ENCODE results near the gene TPCN1. TPM values are rescaled to one million over a fixed set of nuclear protein-coding genes. Genes with fewer than 3 reads are reported as not detected.
A peak's percentile ranks its signal among the peaks of the same experiment; 100 is the strongest.

Gene TPCN1
- total RNA-seq, 1 donor from 2014 or later, result 43.1 TPM

- no peak for DNase-seq (ENCODE audit: low read depth)
Measured at GRCh38 chr12:113333418-113333750, 112.1 kb downstream of the TPCN1 start.

GRCh38 chr12:113333877-113334785, 112.9 kb downstream of the TPCN1 start:
- DNase-seq (ENCODE audit: low read depth), result no peak

GRCh38 chr12:113334786-113335539, 113.7 kb downstream of the TPCN1 start, which contains the start of gene SLC8B1:
Gene SLC8B1 (minus strand): TSS chr12:113335109. CDS start chr12:113332878, 2,231 bp downstream.
- peak; percentile 80 for DNase-seq (ENCODE audit: low read depth)

- no peak for DNase-seq (ENCODE audit: low read depth)
Measured at GRCh38 chr12:113339540-113339939, 118.3 kb downstream of the TPCN1 start.

GRCh38 chr12:113340061-113340460, 118.8 kb downstream of the TPCN1 start:
- no peak for DNase-seq (ENCODE audit: low read depth)

- DNase-seq (ENCODE audit: low read depth), result no peak
Measured at GRCh38 chr12:113341535-113341934, 120.3 kb downstream of the TPCN1 start.

- no peak for DNase-seq (ENCODE audit: low read depth)
Measured at GRCh38 chr12:113345318-113345717, 124.1 kb downstream of the TPCN1 start.

GRCh38 chr12:113346353-113346752, 125.1 kb downstream of the TPCN1 start:
- no peak for DNase-seq (ENCODE audit: low read depth)

GRCh38 chr12:113347107-113347506, 125.8 kb downstream of the TPCN1 start:
- no peak for DNase-seq (ENCODE audit: low read depth)

- DNase-seq (ENCODE audit: low read depth), result peak; percentile 29
Measured at GRCh38 chr12:113347892-113348291, 126.6 kb downstream of the TPCN1 start.

Small RNAs within 50 kb of the gene (microRNA-seq; reads per million reads assigned to microRNA genes)
- gene MIR6762, result not detected

Other genes with a start within 250 kb of the TPCN1 start
- gene OAS2, start 242.9 kb upstream of the TPCN1 start, total RNA-seq, result 5.6 and 9.1 TPM in 2 replicates
- gene DTX1, start 164.7 kb upstream of the TPCN1 start, total RNA-seq, result 0.13 TPM in 1 of 2 replicates, not detected in the other
- gene RASAL1, start 85.7 kb upstream of the TPCN1 start, total RNA-seq, result not detected in 2 replicates
- not detected in 2 replicates for gene CFAP73, start 71.7 kb upstream of the TPCN1 start, total RNA-seq
- 78.5 and 80.3 TPM in 2 replicates for gene DDX54, start 36.0 kb upstream of the TPCN1 start, total RNA-seq
- gene RITA1, start 35.7 kb upstream of the TPCN1 start, total RNA-seq, result 43.7 and 65.3 TPM in 2 replicates
- gene SLC8B1, start 113.6 kb downstream of the TPCN1 start, total RNA-seq, result 6.2 and 20.2 TPM in 2 replicates
- gene PLBD2, start 137.1 kb downstream of the TPCN1 start, total RNA-seq, result 25.9 and 30.8 TPM in 2 replicates
- gene SDS, start 182.4 kb downstream of the TPCN1 start, total RNA-seq, result not detected in 2 replicates
- gene SDSL, start 200.9 kb downstream of the TPCN1 start, total RNA-seq, result 2.8 and 7.3 TPM in 2 replicates

All from myocyte (in vitro differentiated cells).